HepG2 (cell line): Measurements from ENCODE around the gene SECISBP2L. TPM values are rescaled to one million over a fixed set of nuclear protein-coding genes. Genes with fewer than 3 reads are reported as not detected.

ENCODE experiments used
- MED1 ChIP-seq: sonication (generic); formaldehyde crosslinking; IDR thresholded peaks from 2 replicates; pipeline ENCODE4 v1.4.0; 2020; ENCODE audit warnings: missing genetic modification reagents
- RBAK ChIP-seq: sonication (generic); formaldehyde crosslinking; IDR thresholded peaks from 2 replicates; pipeline ENCODE4 v1.5.1; 2020; ENCODE audit warnings: mild to moderate bottlenecking, missing genetic modification reagents
- SALL1 ChIP-seq: sonication (generic); formaldehyde crosslinking; IDR thresholded peaks from 2 replicates; pipeline ENCODE4 v1.8.0; 2022; ENCODE audit warnings: mild to moderate bottlenecking, missing genetic modification reagents
- SIN3A ChIP-seq: IDR thresholded peaks from 2 replicates; pipeline ENCODE4 v1.6.1; 2011; ENCODE audit warnings: low read depth, mild to moderate bottlenecking, control low read depth, low read length, borderline replicate concordance
- SYNCRIP ChIP-seq: fragments of 200-400 bp; formaldehyde crosslinking; IDR thresholded peaks from 2 replicates; pipeline ENCODE4 v1.6.1; 2018; ENCODE audit warnings: mild to moderate bottlenecking, low read depth, low read length; ENCODE audit not compliant: insufficient read depth
- TARDBP ChIP-seq: sonication (generic); formaldehyde crosslinking; IDR thresholded peaks from 2 replicates; pipeline ENCODE4 v1.8.0; 2022; ENCODE audit warnings: mild to moderate bottlenecking, missing genetic modification reagents
- TGIF2 ChIP-seq: IDR thresholded peaks from 2 replicates; pipeline ENCODE4 v1.6.1; 2016; ENCODE audit warnings: control low read depth, missing compliant biosample characterization
- ZNF331 ChIP-seq: sonication (generic); formaldehyde crosslinking; IDR thresholded peaks from 2 replicates; pipeline ENCODE4 v1.4.0; 2020; ENCODE audit warnings: missing genetic modification reagents
- ZNF816 ChIP-seq: sonication (generic); formaldehyde crosslinking; IDR thresholded peaks from 2 replicates; pipeline ENCODE4 v1.8.0; 2022; ENCODE audit warnings: missing genetic modification reagents, mild to moderate bottlenecking, borderline replicate concordance
- ZNF850 ChIP-seq: sonication (generic); formaldehyde crosslinking; conservative IDR thresholded peaks from 2 replicates; pipeline ENCODE4 v1.9.0; 2021; ENCODE audit warnings: mild to moderate bottlenecking, missing genetic modification reagents
- polyA plus RNA-seq, 8 experiments: library from polyadenylated mRNA; depleted of rRNA in 3 of 8; stranded (reverse) in 7 of 8; unstranded in 1 of 8; fragments of >200 nt; fragmentation: Illumina TruSeq in 4 of 8; extraction: Trizol in 4 of 8; gene quantifications; 2 replicates each; pipeline versions ENCODE4 v1.2.1 to v1.2.3, GENCODE V29; 2011 to 2016; ENCODE audit warnings: low read depth in 4 of 8, missing spikeins in 1 of 8, mixed read lengths in 1 of 8; ENCODE audit not compliant: insufficient read depth in 1 of 8
- total RNA-seq, 5 experiments: library from RNA; depleted of rRNA; stranded (reverse); fragments of >200 nt; fragmentation: Illumina TruSeq; extraction: Trizol; gene quantifications; 2 replicates each; pipeline ENCODE4 v1.2.3, GENCODE V29; 2016; ENCODE audit warnings: low read depth in 1 of 5
- TF ChIP-seq, protein P1 (sequence below): sonication (generic); formaldehyde crosslinking; IDR thresholded peaks from 2 replicates; pipeline ENCODE4 v1.5.0; 2020; ENCODE audit warnings: mild to moderate bottlenecking, missing genetic modification reagents, moderate library complexity
- TF ChIP-seq, protein P2 (sequence below): sonication (generic); formaldehyde crosslinking; IDR thresholded peaks from 2 replicates; pipeline ENCODE4 v1.4.0; 2020; ENCODE audit warnings: mild to moderate bottlenecking, missing genetic modification reagents
- TF ChIP-seq, protein P3 (sequence below): sonication (generic); formaldehyde crosslinking; IDR thresholded peaks from 2 replicates; pipeline ENCODE4 v1.4.0; 2020; ENCODE audit warnings: missing genetic modification reagents
- TF ChIP-seq, protein P4 (sequence below): sonication (generic); formaldehyde crosslinking; IDR thresholded peaks from 2 replicates; pipeline ENCODE4 v1.8.1; 2023; ENCODE audit warnings: missing genetic modification reagents, mild to moderate bottlenecking, borderline replicate concordance
- TF ChIP-seq, protein P5 (sequence below): sonication (generic); formaldehyde crosslinking; IDR thresholded peaks from 2 replicates; pipeline ENCODE4 v1.8.0; 2022; ENCODE audit warnings: missing genetic modification reagents, mild to moderate bottlenecking, moderate library complexity, borderline replicate concordance
- TF ChIP-seq, protein P6 (sequence below): sonication (generic); formaldehyde crosslinking; IDR thresholded peaks from 2 replicates; pipeline ENCODE4 v1.4.0; 2020; ENCODE audit warnings: mild to moderate bottlenecking, missing genetic modification reagents

The SECISBP2L gene
- total and polyA plus RNA-seq, 2 of the 13 experiments (the other 11 are each of a cell fraction or from before 2014, with no cell fraction given), result 13.9 to 15.6 TPM

DNA sequence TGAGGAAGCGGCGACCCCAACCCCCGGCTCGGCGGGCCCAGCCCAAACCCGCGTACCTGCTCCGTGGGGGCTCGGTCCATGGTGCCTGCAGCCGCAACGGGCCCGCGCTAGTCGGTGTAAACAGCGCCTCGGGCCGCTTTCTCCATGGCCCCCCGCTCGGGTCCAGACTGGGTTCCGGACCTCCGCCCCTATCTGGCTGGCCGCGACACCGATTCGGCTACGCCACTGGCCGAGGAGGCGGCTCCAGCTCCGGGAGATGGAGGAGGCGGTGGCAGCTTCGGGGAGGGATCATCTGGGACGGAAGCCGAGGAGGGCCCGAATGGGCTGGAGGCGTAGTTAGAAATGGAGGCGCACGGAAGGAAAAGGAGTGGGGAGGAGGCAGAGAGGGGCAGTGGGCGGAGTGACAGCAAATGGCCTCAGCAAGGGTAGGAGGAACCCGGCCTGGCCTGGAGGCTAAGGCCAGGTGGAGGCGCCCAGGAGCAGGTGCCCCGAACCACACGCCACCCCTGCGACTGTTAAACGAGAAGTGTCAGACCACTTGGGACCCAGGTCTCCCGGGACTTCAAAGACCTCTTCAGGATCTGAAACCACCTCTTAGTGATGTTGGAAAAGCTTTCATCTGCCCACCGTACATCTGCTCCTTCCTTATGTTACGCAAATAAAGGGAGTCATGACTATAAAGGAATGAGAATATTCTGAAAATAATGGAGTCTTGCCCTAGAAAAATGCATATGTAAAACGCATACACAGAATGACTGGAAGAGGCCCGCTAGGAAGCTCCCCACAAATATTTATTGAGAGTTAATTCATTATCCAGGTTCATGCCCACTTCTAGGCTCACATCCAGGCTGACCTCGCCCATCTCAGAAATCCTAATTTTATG is at the start of gene SECISBP2L (continued):
- TF ChIP-seq SYNCRIP (no peak), MED1 (CRISPR knock-in tag) (peak; percentile 75), TARDBP (CRISPR knock-in tag) (peak; percentile 94), ZNF331 (CRISPR knock-in tag) (peak; percentile 90), RBAK (no peak), SALL1 (CRISPR knock-in tag) (peak; percentile 96), SIN3A (peak; percentile 94), ZNF850 (CRISPR knock-in tag) (no peak), ZNF816 (no peak; the same call in 1 of the 2 replicates), TGIF2 (CRISPR knock-in tag) (peak; percentile 94)
- TF ChIP-seq, protein P1, sequence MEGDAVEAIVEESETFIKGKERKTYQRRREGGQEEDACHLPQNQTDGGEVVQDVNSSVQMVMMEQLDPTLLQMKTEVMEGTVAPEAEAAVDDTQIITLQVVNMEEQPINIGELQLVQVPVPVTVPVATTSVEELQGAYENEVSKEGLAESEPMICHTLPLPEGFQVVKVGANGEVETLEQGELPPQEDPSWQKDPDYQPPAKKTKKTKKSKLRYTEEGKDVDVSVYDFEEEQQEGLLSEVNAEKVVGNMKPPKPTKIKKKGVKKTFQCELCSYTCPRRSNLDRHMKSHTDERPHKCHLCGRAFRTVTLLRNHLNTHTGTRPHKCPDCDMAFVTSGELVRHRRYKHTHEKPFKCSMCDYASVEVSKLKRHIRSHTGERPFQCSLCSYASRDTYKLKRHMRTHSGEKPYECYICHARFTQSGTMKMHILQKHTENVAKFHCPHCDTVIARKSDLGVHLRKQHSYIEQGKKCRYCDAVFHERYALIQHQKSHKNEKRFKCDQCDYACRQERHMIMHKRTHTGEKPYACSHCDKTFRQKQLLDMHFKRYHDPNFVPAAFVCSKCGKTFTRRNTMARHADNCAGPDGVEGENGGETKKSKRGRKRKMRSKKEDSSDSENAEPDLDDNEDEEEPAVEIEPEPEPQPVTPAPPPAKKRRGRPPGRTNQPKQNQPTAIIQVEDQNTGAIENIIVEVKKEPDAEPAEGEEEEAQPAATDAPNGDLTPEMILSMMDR (CRISPR knock-in tag), result peak; percentile 92
- TF ChIP-seq, protein P2, sequence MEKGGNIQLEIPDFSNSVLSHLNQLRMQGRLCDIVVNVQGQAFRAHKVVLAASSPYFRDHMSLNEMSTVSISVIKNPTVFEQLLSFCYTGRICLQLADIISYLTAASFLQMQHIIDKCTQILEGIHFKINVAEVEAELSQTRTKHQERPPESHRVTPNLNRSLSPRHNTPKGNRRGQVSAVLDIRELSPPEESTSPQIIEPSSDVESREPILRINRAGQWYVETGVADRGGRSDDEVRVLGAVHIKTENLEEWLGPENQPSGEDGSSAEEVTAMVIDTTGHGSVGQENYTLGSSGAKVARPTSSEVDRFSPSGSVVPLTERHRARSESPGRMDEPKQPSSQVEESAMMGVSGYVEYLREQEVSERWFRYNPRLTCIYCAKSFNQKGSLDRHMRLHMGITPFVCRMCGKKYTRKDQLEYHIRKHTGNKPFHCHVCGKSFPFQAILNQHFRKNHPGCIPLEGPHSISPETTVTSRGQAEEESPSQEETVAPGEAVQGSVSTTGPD (CRISPR knock-in tag), result 0 out of 2 replicates have a peak, but pooled peaks have one; percentile 42
- TF ChIP-seq, protein P3, sequence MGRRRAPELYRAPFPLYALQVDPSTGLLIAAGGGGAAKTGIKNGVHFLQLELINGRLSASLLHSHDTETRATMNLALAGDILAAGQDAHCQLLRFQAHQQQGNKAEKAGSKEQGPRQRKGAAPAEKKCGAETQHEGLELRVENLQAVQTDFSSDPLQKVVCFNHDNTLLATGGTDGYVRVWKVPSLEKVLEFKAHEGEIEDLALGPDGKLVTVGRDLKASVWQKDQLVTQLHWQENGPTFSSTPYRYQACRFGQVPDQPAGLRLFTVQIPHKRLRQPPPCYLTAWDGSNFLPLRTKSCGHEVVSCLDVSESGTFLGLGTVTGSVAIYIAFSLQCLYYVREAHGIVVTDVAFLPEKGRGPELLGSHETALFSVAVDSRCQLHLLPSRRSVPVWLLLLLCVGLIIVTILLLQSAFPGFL (CRISPR knock-in tag), result no peak
- TF ChIP-seq, protein P4, sequence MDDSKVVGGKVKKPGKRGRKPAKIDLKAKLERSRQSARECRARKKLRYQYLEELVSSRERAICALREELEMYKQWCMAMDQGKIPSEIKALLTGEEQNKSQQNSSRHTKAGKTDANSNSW (CRISPR knock-in tag), result no peak
- TF ChIP-seq, protein P5, sequence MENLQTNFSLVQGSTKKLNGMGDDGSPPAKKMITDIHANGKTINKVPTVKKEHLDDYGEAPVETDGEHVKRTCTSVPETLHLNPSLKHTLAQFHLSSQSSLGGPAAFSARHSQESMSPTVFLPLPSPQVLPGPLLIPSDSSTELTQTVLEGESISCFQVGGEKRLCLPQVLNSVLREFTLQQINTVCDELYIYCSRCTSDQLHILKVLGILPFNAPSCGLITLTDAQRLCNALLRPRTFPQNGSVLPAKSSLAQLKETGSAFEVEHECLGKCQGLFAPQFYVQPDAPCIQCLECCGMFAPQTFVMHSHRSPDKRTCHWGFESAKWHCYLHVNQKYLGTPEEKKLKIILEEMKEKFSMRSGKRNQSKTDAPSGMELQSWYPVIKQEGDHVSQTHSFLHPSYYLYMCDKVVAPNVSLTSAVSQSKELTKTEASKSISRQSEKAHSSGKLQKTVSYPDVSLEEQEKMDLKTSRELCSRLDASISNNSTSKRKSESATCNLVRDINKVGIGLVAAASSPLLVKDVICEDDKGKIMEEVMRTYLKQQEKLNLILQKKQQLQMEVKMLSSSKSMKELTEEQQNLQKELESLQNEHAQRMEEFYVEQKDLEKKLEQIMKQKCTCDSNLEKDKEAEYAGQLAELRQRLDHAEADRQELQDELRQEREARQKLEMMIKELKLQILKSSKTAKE, result no peak
- TF ChIP-seq, protein P6, sequence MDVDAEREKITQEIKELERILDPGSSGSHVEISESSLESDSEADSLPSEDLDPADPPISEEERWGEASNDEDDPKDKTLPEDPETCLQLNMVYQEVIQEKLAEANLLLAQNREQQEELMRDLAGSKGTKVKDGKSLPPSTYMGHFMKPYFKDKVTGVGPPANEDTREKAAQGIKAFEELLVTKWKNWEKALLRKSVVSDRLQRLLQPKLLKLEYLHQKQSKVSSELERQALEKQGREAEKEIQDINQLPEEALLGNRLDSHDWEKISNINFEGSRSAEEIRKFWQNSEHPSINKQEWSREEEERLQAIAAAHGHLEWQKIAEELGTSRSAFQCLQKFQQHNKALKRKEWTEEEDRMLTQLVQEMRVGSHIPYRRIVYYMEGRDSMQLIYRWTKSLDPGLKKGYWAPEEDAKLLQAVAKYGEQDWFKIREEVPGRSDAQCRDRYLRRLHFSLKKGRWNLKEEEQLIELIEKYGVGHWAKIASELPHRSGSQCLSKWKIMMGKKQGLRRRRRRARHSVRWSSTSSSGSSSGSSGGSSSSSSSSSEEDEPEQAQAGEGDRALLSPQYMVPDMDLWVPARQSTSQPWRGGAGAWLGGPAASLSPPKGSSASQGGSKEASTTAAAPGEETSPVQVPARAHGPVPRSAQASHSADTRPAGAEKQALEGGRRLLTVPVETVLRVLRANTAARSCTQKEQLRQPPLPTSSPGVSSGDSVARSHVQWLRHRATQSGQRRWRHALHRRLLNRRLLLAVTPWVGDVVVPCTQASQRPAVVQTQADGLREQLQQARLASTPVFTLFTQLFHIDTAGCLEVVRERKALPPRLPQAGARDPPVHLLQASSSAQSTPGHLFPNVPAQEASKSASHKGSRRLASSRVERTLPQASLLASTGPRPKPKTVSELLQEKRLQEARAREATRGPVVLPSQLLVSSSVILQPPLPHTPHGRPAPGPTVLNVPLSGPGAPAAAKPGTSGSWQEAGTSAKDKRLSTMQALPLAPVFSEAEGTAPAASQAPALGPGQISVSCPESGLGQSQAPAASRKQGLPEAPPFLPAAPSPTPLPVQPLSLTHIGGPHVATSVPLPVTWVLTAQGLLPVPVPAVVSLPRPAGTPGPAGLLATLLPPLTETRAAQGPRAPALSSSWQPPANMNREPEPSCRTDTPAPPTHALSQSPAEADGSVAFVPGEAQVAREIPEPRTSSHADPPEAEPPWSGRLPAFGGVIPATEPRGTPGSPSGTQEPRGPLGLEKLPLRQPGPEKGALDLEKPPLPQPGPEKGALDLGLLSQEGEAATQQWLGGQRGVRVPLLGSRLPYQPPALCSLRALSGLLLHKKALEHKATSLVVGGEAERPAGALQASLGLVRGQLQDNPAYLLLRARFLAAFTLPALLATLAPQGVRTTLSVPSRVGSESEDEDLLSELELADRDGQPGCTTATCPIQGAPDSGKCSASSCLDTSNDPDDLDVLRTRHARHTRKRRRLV (CRISPR knock-in tag), result peak; percentile 69
